HG02610 (cell line): ENCODE results near the gene LIPC.

ENCODE experiments used
- ATAC-seq: cut with Tn5 transposase; IDR thresholded peaks from one replicate; pipeline ENCODE4 v1.9.1; 2021; ENCODE audit warnings: mild to moderate bottlenecking, moderate library complexity; ENCODE audit not compliant: unreplicated experiment

Gene LIPC

DNA sequence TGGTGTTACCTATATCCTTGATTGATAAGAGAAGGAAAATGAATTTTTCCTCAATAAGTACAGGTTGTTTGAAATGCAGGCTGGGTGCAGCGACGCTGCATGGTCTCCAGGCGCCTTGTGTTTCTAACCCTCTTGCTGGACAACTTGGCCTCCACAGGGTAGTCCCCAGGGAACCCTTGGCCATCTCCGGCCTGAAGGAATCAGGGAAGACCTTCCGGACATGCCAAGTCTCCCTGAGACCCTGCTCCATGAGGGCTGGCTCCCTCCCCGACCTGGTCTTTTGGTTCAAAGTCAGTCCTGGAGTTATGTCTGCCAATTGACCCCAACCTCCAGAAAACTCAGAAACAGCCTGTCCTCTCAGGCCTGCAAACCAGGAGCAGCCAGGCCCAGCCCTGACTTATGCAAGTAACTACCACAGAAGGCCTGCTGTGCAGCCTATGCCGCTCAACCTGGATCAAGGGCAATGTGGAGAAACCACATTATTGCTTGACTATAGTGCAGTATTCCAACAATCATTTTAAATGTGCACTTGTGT lies 98.3 kb downstream of the LIPC start:
- no peak for ATAC-seq

DNA sequence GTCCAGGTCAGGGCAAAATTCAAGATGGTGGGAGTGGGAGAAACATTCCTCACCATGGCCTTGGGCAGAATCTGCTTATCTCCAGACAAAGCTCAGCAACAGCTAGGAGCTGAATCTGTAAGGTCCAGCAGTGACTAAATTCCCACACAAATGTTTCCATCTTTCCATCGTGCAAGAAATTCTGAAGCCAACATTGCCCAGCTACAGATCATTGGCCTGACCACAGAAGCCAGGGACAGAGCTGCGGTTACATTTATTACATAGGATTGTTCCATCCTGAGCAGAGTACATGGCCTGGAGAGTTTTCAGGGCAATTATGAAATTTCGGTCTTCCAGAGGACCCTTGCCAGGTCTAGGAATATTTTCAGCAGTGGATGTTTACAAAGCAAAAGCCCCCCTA lies 100.3 kb downstream of the LIPC start:
- no peak for ATAC-seq

DNA sequence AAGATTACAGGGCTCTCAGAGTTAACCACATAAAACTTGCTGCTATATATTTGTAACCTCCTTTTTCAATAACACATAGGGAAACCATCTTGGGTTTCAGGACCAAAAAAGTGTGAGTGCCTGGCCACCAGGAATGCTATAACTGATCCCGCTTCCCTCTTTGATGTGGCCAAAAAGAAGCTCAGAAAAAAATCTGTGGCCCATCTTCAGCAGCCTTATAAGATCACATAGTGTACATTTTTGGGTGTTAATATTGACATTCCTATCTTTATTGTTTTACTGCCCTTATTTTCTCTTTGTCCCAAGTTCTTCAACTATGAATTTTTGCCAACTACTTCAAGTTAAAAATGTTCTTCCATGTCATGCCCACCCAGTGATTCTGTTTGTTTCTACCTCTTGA lies 102.8 kb downstream of the LIPC start:
- ATAC-seq = no peak

DNA sequence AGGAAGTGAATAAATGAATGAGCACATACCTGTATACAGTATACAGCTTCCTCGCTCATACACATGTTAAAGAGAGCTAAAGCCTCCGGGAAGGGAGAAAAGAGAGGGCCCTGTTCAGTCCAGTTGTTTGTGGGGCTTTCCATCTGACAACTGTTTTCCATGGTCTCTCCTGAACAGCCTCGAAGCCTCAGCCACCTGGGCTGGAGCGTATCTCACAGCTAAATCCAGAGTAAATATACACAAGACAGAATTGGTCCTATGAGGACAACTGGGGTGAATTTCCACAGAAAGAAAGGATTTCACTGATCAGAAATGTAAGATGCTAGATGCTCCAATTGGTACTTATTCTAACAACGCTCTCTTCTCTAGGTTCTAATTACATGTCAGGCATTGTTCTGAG lies 103.5 kb downstream of the LIPC start:
- no peak for ATAC-seq

DNA sequence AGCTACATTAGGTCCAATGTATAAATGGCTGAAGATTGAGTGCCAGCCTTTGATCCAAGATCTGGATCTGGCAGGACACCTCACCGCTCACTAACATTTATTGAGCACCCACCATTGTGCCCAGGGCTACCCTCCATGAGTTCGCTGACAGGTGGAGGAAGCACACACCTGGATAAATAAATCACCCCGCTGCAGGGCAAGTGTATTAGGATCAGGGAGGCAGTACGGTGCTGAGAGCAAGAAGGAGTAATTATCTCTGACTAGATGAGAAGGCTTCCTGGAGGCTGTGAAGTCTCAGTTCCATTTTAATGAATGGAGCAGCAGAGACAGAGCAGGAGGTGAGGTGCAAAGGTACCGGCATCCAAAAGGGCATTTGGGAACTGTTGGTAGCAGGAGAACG lies 104.1 kb downstream of the LIPC start:
- ATAC-seq = no peak

DNA sequence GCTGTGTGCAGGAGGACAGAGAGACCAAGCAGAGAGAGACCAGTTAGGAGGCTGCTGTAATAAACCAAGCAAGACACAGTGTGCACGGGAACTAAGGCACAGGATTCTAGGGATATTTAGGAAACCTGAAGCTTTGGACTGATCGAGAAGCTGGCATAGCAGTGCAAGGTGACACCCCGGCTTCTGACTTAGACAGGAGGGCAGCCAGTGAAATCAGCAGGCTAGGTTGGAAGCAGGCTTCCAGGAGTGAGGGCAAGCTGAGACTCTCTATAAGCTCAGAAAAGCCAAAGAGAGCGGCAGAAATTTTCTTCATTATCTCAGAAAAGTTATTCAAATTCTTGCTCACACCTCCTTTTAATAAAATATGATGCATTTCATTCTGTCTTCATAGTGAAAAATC lies 104.6 kb downstream of the LIPC start:
- no peak for ATAC-seq

DNA sequence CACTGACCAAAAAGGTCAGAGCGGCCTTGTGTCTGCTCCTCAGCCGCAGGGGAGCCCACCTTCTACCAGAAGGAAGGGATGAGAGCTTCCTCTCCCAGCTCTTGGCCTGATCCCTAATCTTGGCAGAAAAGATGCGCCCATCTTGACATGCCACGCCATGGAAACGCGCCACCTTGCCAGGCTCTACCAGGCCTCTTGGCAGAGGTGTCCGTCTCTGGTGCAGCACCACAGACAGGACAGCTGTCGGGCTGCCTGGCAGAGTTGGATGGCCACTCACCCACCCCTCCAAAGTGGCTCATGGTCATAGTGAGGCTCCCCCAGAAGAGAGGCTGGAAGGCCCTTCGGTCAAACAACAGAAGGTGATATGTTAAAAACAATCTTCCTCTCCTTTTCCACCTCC lies 105.2 kb downstream of the LIPC start:
- ATAC-seq = no peak

DNA sequence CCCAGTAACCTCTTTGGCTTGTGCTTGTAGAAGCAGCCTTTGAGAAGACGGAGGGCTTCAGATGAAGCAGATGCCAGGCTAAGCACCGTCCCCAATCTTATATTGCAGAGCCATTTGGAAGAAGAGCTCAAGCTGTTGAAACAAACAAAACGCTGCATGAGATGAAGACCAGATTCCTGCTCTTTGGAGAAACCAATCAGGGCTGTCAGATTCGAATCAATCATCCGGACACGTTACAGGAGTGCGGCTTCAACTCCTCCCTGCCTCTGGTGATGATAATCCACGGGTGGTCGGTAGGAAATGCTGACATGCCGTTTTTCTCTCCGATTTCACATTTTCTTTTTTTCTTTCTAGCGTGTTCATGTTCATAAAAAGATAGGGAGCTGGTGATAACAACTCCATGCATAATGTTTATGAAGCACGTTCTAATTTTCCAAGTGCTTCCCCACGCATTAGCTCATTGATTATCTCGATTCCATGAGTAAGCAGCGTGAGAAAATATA lies 106.5 kb downstream of the LIPC start:
- ATAC-seq = no peak

DNA sequence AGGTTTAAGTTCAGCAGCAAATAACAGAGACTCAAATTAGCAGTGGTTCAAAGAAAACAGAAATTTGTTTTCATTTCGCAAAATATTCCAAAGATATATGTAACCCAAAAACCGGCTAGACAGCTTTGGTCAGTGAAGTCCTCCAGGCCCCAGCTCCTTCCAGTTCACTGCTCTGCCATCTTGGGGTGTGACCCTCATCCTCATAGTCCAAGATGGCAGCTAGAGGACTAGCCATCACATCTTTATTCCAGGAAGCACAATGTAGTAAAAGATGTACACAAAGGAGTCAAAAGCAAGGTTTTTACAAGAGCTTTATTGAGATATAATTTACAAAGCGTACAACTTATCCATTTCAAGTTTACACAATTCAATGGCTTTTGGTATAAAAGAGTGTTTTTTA lies 107.1 kb downstream of the LIPC start:
- ATAC-seq = no peak

DNA sequence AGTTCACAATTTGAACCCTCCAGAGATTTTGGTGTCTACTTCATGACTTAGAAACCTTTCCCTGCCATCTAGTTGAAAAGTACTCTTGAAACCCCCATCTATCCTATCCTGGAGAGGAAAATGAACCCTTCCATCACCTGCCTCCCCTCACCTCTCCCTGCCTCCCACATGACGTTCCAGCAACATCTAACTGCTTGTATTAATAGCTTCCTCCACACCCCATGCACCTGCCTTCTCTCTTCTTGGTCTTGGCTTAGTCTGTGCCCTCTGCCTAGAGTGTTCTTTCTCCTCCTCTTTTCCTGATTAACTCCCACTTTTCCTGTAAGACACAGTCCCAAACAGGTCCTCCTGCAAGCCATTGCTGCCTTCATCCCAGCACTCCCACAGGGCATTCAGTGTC lies 107.8 kb downstream of the LIPC start:
- no peak for ATAC-seq

DNA sequence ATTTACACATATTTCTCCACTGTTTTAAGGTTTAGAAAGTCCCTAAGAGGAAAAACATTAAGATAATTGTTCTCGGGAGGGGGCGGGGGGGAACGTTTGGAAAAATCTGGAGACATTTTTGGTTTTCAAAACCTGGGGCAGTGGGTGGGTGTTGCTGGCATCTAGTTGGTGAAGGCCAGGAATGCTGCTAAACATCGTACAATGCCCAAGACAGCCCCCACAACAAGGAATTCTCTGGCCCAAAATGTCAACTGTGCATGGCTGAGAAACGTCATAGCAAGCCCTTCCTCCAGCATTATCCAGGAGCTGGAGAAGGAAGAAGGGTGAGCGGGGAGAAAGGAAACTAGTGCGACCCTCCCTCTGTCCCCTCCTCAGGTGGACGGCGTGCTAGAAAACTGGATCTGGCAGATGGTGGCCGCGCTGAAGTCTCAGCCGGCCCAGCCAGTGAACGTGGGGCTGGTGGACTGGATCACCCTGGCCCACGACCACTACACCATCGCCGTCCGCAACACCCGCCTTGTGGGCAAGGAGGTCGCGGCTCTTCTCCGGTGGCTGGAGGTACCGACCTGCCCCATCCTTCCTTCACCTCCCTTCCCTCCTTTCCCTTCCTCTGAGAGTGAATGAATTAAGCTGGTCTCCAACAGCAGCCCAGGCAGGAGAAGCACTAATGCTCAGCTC lies 109.8 kb downstream of the LIPC start:
- no peak for ATAC-seq

DNA sequence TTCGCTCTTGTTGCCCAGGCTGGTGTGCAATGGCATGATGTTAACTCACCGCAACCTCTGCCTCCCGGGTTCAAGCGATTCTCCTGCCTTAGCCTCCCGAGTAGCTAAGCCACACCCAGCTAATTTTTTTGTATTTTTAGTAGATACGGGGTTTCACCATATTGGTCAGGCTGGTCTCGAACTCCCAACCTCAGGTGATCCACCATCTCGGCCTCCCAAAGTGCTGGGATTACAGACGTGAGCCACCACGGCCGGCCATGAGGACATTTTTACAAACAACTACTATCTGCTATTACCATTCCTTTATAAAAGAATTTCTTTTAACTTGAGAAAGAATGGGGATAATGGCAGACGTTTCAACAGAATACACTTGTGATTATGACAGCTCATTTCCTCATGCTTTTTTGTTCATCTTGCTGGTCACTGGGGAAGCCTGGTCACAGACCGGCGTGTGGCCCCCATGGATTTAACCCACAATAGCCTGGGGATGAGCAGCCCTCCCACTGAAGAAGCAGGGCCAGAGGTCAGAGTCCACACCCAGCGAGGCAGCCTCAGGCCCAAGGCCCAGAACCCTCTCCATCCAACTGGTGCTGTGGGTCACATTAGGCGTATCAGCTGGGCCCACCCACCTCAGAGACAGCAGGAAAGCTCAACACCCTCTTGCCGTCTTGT lies 112.0 kb downstream of the LIPC start:
- no peak for ATAC-seq

DNA sequence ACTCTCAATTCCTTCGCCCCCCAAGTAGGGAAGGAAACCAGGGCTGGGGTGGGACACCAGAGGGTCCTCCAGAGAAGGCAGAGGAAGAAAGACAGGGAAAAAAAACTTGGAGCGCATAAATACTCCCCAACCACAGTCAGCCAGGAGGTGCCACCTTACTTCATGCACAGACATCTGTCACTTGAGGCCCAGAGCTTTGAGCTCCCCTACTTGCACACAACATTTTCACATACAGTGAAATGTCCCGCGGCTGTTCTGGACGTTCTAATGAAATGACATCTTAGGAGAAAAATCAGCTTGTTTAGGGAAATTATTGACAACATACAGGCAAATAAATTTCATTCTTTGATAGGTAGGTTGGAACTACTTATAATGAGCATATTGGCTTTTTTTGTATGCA lies 113.0 kb downstream of the LIPC start:
- ATAC-seq = no peak

DNA sequence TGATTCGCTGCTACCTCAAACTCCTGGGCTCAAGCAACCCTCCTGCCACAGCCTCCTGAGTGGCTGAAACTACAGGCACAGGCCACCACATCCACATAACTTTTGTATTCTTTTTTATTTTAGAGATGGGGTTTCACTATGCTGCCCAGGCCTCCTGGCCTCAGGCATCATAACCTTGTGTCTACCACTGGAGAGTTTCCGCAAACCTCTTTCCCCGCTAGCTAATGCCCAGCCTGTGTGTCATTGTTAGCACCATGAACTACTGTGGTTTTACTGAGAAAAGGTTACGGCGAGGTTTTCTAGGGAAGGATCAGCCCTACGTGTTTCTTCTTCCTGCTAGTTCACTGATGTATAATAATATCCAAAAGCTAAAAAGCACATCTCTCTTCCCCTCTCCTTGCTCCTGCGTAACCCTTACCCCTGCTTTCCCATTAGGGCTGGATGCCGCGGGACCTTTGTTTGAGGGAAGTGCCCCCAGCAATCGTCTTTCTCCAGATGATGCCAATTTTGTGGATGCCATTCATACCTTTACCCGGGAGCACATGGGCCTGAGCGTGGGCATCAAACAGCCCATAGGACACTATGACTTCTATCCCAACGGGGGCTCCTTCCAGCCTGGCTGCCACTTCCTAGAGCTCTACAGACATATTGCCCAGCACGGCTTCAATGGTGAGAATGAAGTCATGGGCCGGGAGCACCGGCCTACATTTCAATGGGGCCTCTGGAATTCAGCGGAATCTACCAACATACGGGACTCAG lies 113.7 kb downstream of the LIPC start:
- no peak for ATAC-seq

DNA sequence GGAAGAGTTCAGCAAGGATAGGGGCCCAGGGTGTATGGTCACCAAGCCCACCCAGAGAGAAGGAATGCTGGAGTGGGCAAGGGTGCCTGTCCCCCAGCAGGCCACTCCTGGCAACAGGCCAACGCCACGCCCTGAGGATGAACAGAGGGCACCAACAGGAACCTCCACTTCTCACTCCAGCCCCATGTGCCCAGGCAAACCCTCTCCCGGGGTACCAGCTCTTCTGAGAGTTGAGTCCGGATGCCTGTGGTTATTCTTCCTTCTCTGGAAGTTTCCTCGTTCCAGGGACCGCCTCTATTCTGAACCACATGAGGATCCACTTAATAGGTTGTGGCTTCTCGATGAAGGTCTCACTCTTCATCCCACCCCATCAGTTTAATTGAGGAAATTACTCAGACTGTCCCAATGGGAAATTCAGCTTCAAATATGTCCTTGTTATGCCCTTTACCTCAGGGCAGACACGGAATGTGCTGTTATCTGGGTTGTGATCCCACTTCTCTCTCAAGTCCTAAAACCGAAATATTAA lies 114.3 kb downstream of the LIPC start:
- ATAC-seq = no peak

DNA sequence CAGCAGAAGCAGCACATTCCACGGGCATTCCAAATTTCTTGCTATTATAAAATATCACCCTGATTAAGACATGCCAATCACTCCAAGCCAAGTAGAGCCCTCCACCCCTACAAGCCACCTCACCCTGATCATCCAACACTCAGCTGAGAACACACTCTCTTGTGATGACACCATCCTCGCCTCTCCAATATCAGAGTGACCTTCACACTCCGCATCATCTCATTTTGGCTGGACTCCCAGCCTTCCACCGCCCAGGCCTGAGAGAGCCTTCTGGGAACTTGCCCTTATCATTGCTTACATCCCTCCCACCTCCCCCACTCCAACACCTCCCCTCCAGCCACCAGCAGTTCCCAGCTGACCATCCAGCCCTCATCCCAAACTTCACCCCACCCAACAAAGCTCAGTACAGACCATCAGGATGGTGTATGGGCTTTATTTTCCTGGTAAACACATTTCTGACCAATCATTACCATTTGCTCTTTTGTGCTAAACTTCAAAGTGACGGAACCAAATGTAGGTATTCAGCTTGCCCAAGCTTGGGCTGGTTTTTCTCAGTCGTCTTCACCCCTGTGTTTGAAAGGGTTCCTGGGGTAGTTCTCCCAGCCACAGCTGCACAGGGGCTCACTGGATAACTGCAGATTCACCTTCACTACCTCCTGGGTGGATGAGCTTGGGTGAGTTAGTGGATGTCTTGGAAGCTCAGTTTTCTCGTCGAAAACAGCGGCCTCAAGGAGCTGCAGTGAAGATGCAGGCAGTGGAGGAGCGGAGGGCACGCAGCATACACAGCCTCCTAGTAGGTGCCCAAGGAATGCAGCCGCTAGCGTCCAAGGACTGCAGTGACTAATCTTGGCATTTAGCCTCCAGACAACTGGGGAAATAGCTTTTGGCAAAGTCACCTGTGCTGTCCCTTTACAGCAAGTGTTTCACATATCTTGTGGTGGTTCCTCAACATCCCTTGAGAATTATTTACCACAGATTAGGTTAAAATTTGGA lies 115.1 kb downstream of the LIPC start:
- ATAC-seq = no peak

DNA sequence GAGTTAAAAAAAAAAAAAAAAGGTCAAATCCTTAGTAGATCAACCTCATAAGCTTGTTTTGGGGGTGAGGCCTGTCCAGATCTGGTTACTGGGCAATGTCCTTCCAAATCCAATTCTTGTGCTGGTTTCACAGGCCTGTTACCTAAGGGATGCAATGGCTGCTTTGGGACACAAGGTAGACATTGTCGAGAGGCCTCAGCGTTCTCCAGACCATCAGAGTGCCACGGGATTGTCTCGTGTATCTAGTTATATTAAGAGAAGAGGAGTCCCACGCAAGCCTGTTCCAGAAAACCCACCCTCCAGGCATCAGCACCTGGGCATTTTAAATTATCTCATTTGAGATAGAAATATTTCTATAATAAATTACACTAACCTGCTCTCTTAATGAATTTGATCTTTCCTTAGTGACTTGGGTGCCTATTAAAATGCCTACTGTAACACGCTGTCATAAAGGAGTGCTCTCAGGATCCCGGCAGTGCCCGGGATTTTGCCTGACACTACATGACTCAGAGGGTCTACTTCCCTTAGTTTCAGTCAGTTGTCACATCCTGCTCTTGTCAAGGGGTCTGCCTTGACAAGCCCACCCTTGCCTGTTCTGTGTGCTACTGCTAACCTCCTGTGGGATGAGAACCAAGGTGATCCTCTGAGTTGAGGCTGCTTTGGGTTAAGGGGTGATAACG lies 116.0 kb downstream of the LIPC start:
- no peak for ATAC-seq

DNA sequence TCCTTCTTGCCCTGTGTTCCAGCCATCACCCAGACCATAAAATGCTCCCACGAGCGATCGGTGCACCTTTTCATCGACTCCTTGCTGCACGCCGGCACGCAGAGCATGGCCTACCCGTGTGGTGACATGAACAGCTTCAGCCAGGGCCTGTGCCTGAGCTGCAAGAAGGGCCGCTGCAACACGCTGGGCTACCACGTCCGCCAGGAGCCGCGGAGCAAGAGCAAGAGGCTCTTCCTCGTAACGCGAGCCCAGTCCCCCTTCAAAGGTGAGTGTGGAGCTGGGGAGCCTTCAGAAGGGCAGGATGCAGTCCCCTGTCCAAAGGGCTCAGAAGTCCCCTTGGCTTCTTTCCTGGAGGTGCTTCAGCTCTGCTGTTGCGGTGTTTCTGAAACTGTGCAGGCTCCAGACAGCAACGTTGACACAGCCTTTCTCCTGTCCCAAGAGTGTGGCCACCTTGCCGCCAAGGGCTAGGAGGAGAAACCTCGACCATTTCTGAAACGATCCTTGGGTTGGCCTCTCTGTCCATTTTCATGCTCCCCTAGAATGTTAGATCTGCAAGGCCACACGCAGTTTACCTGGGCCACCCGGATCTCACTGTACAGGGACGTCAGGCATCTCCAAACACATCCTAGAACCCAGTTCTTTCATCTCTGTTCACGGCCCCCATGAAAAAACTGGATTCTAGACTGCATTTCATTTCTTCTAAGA lies 116.7 kb downstream of the LIPC start:
- no peak for ATAC-seq
